HG03139 (cell line): ENCODE measurements around the gene IL9R.
A peak's percentile ranks its signal among the peaks of the same experiment; 100 is the strongest.
"Not testable (repeated sequence)": the region's sequence is repeated elsewhere in the genome, so short reads cannot be mapped to it uniquely, and the experiment has no call there.

Source experiments
- ATAC-seq: cut with Tn5 transposase; IDR thresholded peaks from one replicate; pipeline ENCODE4 v1.9.1; 2021; ENCODE audit not compliant: unreplicated experiment

IL9R gene, protein sequence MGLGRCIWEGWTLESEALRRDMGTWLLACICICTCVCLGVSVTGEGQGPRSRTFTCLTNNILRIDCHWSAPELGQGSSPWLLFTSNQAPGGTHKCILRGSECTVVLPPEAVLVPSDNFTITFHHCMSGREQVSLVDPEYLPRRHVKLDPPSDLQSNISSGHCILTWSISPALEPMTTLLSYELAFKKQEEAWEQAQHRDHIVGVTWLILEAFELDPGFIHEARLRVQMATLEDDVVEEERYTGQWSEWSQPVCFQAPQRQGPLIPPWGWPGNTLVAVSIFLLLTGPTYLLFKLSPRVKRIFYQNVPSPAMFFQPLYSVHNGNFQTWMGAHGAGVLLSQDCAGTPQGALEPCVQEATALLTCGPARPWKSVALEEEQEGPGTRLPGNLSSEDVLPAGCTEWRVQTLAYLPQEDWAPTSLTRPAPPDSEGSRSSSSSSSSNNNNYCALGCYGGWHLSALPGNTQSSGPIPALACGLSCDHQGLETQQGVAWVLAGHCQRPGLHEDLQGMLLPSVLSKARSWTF

DNA sequence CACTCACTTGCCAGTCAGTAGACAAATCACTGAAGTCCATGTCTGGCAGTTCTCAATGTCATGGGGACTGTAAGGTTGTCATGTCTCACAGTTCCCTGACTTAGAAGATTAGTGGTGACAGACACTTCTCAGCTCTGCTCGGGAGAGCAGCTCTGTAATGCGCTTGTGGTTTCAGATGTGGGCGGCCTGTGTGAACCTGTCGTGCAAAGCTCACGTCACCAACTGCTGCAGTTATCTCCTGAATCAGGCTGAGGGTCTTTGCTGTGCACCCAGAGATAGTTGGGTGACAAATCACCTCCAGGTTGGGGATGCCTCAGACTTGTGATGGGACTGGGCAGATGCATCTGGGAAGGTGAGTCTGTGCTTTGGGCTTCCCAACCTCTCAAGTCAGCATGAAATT lies at the start of gene IL9R:
Gene IL9R, plus strand, starts transcription at position 261 of the 400 bp plus-strand sequence. Its CDS starts 64 bp downstream, at position 325.
- peak; percentile 75 for ATAC-seq

DNA sequence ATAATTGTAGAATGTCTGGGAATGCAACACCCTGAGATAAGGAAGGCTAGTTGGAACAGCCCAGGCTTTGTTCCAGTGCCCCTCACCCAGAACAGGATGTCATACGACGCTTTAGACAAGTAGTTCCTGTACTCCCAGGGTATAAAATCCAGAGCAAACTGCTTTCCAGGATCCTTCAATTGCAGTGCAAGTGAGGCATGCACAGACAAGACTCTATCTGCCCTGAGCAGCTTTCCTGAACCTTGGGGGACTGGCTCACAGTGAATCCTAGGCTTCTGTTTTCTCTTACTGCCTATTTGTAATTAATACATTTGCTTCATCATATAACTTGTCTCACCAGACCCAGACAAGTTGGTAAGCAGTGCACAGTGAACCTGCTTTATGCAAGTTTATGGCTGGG lies 48.4 kb upstream of the IL9R start:
- ATAC-seq: no peak

- ATAC-seq: no peak
Observed at GRCh38 chrX:155951237-155951789, 46.2 kb upstream of the IL9R start.

DNA sequence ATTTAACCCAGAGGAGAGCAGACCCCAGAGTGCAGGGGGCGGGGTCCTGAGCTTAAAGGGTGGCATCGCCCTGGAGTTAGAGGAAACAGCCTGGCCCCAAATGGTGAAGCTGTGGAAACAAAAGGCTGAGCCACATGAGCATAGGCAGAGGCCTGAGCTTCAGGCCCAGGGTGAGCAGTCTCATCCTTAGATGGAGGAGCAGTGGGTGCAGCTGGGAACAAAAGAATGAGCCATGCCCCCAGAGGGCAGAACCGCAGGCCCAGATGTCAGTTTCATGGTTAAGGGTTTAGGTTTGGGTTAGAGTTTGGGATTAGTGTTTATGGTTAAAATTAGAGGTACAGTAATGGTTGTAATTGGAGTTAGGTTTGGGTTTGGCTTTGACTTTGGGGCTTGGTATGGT lies 44.4 kb upstream of the IL9R start:
- no peak for ATAC-seq

- no peak for ATAC-seq
Observed at GRCh38 chrX:155954793-155955192, 42.7 kb upstream of the IL9R start.

DNA sequence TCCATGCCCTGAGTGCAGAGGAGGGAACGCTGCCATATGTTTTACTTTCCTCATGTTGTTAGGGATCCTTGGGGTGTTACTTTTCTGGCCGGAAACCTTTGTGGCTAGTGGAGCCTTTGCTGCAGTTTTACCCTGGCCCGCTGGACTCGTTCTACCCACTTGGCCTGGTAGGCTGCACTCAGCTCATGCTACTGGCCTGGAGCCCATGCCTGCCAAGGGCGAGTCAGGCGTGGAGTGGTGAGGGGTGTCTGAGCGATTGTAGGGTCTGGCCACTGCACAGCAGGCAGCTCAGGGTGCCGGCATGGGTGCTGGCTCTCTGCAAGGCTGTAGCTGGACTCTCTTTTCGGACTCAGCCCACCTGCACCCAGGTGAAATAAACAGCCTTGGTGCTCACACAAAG lies 41.4 kb upstream of the IL9R start:
- no peak for ATAC-seq

- no peak for ATAC-seq
Observed at GRCh38 chrX:155956649-155957048, 40.8 kb upstream of the IL9R start.

DNA sequence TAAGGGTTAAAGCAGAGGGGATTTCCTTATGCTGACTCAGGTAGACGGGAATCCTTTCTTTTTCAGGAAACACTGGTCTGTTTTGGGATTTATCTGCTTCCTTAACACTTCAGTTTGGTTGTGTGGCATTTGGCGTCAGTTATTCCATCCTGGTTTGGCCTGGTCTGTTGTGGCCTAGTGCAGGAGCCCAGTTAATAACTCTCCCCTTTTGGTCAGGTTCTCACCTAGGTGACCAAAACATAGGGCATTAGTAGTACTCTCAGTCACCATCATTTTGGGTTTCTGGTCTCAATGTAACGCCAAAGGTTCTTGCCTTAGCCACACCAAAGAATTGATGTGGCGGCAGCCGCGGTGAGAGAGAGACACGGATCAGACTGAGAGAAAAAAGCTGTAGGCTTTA lies 39.7 kb upstream of the IL9R start:
- no peak for ATAC-seq

DNA sequence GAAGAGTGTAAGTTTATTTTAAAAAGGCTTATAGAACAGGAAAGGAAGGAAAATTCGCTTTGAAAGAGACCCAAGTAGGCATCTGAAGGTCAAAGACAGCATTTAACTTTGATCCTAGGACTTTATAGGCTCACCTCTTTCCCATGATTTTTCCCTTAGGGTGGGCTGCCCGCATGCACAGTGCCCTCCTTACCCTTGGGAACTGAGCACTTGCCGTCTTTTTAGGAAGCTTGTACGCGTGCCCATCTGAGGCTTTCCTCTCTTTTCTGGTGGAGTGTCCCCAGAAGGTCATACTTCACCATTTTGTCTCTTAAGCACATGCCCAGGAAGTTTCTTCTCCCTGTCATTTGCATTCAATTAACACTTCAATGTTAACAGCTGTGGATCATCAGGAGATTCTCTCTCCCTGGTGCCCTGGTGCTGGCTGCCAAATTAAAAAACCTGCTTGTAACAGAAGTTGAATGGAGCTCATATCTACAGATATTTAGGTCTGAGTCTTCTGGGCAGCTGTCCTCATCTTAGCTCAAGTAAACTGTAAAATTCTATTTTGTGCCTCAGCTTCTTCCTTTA lies 38.4 kb upstream of the IL9R start:
- ATAC-seq: no peak

GRCh38 chrX:155962906-155963305 lies 34.6 kb upstream of the IL9R start:
- no peak for ATAC-seq

DNA sequence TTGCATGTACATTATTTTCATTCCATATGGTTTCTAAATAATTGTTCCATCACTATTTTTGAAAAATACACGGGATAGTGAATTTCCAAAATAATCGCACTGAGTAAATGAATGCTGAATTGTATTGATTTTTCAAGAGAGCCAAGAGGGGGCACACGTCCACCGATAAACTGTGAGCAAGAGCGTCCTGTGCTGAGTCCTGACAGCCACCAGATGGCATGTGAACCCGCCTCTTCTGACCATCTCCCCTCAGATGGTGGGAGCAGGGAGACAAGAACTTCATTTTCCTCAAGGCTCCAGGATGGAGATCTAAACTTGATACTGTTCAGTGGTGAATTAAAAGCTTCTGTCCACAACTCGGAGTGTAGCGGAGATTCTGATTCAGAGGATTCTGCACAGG lies 30.6 kb upstream of the IL9R start:
- ATAC-seq: no peak

DNA sequence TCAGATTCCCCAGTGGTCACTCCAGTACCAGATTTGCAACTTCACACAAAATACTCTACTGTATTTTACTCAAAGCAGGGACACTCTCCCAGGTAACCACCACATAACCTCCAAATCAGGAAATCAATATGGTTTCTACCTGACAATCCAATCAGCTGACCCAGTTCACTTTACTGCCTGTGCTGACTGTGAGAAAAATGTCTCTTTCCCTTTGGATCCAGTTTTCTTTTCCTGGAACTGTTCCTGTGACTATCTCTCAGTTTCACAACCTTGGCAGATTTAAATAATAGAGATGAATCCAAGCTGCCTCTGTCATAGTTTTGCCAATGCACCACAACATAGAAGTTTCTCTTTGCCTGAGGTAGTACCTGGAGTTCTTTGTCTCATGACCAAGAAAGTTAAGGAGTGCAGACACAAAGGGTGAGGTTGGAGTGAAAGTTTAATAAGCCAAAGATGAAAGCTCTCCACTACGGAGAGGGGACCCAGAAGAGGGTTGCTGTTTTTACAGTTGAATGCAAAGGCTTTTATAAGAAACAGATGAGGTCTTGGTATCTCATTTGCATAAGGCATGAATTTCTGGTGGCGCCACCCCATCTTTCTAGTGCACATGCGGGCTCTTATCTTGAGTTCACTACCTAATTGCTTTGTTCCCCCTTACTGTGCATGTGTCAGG lies 29.7 kb upstream of the IL9R start:
- ATAC-seq: no peak

GRCh38 chrX:155968326-155968661 lies 29.2 kb upstream of the IL9R start:
- no peak for ATAC-seq

GRCh38 chrX:155968791-155969190 lies 28.7 kb upstream of the IL9R start:
- no peak for ATAC-seq

- not testable (repeated sequence) for ATAC-seq
Observed at GRCh38 chrX:155971658-155972057, 25.8 kb upstream of the IL9R start.

DNA sequence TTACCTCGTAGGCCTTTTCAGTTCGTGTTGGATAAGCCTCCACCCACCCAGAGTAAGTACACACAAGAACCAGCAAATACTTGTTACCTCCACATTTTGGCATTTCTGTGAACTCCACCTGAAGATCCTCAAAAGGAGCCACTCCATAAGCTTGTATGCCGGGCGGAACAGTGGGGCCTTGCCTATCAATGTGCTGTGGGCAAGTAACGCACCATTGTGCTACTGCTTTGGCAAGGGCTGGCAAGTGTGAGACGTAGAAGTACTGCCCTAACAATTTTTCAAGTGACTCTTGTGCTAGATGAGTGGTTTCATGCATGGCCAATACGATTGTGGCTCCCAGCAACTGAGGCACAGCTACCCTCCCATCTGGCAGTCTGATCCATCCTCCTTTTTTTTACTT lies 25.3 kb upstream of the IL9R start:
- ATAC-seq: not testable (repeated sequence)

- no peak for ATAC-seq
Observed at GRCh38 chrX:155983326-155983725, 14.2 kb upstream of the IL9R start.

DNA sequence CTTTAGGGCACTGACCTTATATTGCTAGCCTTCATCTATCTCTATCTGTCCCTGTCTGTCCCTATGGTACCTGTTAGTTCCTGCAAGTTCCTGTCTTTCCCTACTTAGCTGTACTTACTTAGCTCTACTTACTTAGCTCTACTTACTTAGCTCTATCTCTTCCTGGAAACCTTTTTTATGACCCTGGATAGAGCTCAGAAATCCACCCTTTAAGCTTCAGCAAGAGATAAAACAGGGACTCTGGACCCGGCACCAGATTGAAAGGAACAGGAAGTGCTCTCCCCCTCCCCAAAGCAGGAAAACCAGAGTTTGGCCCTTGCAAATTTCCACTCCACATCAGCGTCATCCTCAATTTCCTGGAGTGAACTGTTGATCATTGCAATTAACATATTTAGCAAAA lies 12.3 kb upstream of the IL9R start:
- no peak for ATAC-seq

- ATAC-seq: not testable (repeated sequence)
Observed at GRCh38 chrX:155986995-155987394, 10.5 kb upstream of the IL9R start.

GRCh38 chrX:155988859-155989258 lies 8.6 kb upstream of the IL9R start:
- no peak for ATAC-seq

GRCh38 chrX:155993421-155993820 lies 4.1 kb upstream of the IL9R start:
- ATAC-seq: no peak
